ENCODE results near the gene SSTR4.
"Not testable (repeated sequence)": the region's sequence is repeated elsewhere in the genome, so short reads cannot be mapped to it uniquely, and the experiment has no call there.

The SSTR4 gene

GRCh38 chr20:23018432-23018831 is 16.7 kb upstream of the SSTR4 start:
- DNase-seq (ENCODE audit: low spot score): no peak

GRCh38 chr20:23018941-23019340 is 16.2 kb upstream of the SSTR4 start:
- no peak for DNase-seq (ENCODE audit: low spot score)

DNA sequence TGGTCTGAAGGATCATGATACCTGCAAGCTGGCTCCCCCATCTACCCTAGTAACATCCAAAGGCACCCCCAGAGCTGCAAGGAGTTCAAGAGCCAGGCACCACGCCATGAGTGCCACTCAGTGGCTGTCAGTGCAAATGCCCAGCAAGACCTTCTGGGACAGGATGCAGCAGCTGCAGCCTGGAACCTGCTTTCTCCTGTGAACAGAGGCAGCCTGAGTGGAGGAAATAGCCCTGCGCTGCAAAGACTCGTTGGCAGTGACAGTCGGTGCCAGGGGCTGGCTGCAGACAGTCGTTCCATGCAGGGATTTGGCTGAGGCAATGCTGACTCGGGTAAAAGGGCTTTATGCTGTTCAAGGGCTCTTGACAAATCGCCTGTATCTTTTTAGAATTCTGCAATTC is 15.7 kb upstream of the SSTR4 start:
- DNase-seq (ENCODE audit: low spot score): no peak

DNA sequence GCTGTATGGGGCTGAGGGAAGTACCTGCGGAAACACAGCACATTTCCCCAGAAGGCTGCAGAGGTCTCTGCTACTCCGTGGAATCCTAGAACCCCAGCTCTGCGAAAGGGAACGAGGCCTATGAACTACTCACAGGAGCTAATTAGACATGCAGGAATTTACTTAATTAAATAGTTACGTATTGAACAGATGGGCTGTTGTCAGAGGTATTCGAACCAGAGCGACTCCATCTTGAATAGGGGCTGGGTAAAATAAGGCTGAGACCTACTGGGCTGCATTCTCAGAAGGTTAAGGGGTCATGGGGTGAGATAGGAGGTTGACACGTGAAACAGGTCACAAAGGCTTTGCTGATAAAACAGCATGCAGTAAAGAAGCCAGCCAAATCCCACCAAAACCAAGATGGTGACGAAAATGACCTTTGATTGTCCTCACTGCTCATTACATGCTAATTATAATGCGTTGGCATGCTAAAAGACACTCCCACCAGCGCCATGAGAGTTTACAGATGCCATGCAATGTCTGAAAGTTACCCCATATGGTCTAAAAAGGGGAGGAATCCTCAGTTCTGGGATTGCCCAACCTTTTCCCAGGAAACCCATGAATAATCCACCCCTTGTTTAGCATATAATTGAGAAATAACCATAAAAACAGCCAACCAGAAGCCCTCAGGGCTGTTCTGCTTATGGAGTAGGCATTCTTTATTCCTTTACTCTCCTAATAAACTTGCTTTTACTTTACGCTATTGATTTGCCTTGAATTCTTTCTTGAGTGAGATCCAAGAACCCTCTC is 14.7 kb upstream of the SSTR4 start:
- DNase-seq (ENCODE audit: low spot score): no peak

DNA sequence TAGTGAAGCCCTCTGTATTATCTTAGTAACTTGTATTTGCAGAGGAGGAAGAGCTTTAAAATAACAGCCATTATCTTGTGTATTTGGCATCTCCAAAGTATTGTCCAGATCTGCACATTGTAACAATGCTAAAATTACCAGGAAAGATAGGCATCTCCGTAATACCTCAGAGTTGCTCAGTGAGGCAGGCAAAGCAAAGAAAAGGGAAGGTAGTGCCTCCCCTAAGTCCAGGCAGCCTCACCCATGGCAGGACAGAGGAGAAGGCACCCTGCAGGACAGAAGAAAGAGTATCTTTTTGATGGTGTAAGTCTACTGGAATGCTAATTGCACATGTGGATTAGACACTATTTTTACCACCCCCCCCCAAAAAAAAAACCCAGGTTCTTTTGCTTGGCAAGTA is 13.6 kb upstream of the SSTR4 start:
- no peak for DNase-seq (ENCODE audit: low spot score)

GRCh38 chr20:23021951-23022350 is 13.2 kb upstream of the SSTR4 start:
- no peak for DNase-seq (ENCODE audit: low spot score)

GRCh38 chr20:23022849-23023248 is 12.3 kb upstream of the SSTR4 start:
- no peak for DNase-seq (ENCODE audit: low spot score)

- DNase-seq (ENCODE audit: low spot score): no peak
Measured at GRCh38 chr20:23023621-23024177, 11.4 kb upstream of the SSTR4 start.

DNA sequence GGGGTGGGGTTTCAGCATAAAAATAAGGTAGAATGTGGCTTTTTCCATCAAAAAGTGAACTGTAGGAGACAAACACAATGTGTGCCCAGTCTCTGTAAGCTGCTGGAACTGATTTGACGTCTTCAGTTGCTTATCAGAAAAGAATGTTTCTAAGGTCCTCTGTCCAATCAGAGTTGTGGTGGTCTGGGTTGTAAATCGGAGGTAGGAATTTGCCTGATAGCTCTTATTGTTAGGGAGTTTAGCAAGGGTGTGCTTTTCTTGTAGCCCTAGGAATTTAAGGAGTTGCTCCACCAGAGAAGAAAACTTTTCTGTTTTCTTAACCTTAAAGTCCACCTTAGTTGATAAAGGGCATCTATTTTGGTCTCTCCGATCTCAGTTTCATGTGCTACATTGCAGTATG is 10.4 kb upstream of the SSTR4 start:
- DNase-seq (ENCODE audit: low spot score): no peak

DNA sequence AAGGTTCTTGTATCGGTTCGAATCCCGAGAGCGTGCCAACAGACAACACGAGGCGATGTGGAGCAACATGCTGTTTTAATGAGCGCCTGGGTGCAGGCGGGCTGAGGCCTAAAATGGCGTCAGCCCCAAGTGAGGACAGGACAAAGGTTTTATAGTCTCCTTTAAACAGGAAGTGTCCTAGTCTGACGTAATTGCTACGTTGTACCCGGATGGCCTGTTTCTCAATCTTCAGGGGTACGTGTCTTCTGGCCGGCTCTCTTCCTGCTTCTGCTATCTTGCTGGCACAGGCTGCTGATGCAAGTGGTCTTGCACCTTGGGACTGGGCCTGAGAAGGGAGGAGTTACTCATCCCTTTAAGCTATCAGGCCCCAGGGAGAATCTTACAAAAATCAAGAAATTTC is 9.6 kb upstream of the SSTR4 start:
- not testable (repeated sequence) for DNase-seq (ENCODE audit: low spot score)

- DNase-seq (ENCODE audit: low spot score): no peak
Measured at GRCh38 chr20:23027721-23028120, 7.4 kb upstream of the SSTR4 start.

DNA sequence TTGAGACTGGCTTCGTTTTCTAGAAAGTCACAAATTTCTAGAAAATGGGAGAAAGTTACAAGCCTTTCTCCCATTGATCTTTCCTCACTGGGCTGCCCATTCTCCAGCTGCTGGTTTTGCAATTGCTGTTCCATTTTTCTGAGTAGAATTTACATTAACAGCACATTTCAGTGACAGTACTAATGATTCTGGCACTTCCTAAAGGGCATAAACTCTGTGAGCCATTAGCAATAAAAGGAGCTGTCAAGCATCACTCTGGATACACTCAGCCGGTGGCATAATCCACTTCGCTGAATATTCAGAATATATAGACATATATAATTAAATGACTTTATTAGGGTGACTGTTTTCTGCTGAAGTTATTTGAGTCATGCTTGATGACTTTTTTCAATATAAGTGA is 6.7 kb upstream of the SSTR4 start:
- no peak for DNase-seq (ENCODE audit: low spot score)

GRCh38 chr20:23029324-23029723 is 5.8 kb upstream of the SSTR4 start:
- DNase-seq (ENCODE audit: low spot score): no peak

GRCh38 chr20:23031346-23031745 is 3.8 kb upstream of the SSTR4 start:
- no peak for DNase-seq (ENCODE audit: low spot score)

- no peak for DNase-seq (ENCODE audit: low spot score)
Measured at GRCh38 chr20:23032056-23032749, 2.9 kb upstream of the SSTR4 start.

DNA sequence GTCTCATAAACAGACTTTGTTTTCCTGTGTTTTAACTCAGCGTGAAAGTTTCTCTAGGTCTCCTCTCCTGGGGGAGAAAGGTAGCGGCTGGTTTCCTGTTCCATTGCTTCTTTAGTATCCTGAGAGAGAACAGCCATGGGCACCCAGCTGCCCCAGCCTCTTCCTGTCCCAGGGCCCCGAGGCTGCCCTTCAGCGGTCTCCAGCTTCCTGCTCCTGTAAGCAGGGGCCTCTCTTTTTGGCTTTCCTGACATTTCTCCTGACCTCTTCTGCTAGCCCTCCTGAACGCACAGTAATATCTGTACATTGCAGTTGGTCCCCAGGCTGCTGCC is 2.4 kb upstream of the SSTR4 start:
- DNase-seq (ENCODE audit: low spot score): no peak

GRCh38 chr20:23033918-23034317 is 1.2 kb upstream of the SSTR4 start:
- no peak for DNase-seq (ENCODE audit: low spot score)

DNA sequence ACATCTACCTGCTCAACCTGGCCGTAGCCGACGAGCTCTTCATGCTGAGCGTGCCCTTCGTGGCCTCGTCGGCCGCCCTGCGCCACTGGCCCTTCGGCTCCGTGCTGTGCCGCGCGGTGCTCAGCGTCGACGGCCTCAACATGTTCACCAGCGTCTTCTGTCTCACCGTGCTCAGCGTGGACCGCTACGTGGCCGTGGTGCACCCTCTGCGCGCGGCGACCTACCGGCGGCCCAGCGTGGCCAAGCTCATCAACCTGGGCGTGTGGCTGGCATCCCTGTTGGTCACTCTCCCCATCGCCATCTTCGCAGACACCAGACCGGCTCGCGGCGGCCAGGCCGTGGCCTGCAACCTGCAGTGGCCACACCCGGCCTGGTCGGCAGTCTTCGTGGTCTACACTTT is 619 bp downstream of the SSTR4 start:
- no peak for DNase-seq (ENCODE audit: low spot score)

- no peak for DNase-seq (ENCODE audit: low spot score)
Measured at GRCh38 chr20:23036371-23036770, 1.3 kb downstream of the SSTR4 start.

- DNase-seq (ENCODE audit: low spot score): no peak
Measured at GRCh38 chr20:23037017-23037481, 1.9 kb downstream of the SSTR4 start.

- DNase-seq (ENCODE audit: low spot score): no peak
Measured at GRCh38 chr20:23039136-23039875, 4.2 kb downstream of the SSTR4 start.

- DNase-seq (ENCODE audit: low spot score): no peak
Measured at GRCh38 chr20:23039885-23040508, 4.9 kb downstream of the SSTR4 start.
